Loucy (cell line): Measurements from ENCODE around the gene UBR1.
"Not testable (repeated sequence)": the region's sequence is repeated elsewhere in the genome, so short reads cannot be mapped to it uniquely, and the experiment has no call there.

Source experiments
- H2AFZ ChIP-seq: fragments of 200-600 bp; sonication (generic); 2 replicates; pipeline ENCODE4 v1.6.0; 2016; ENCODE audit warnings: antibody characterized with exemption, mild to moderate bottlenecking, low read length, moderate library complexity
- H3F3A ChIP-seq: fragments of 200-600 bp; 2 replicates; pipeline ENCODE4 v1.6.0; 2016; ENCODE audit warnings: antibody characterized with exemption, low read depth, mild to moderate bottlenecking
- H3K27me3 ChIP-seq: fragments of 200-600 bp; sonication (generic); 2 replicates; pipeline ENCODE4 v1.6.1; 2014; ENCODE audit warnings: low read length, mild to moderate bottlenecking; ENCODE audit not compliant: insufficient read depth, poor library complexity, severe bottlenecking
- H3K36me3 ChIP-seq: fragments of 200-600 bp; sonication (generic); 2 replicates; pipeline ENCODE4 v1.6.1; 2016; ENCODE audit warnings: low read length; ENCODE audit not compliant: insufficient read depth
- H3K4me1 ChIP-seq: fragments of 200-600 bp; sonication (generic); 2 replicates; pipeline ENCODE4 v1.5.1; 2014; ENCODE audit warnings: low read length, mild to moderate bottlenecking; ENCODE audit not compliant: insufficient read depth, poor library complexity, severe bottlenecking
- H3K4me2 ChIP-seq: fragments of 200-600 bp; sonication (generic); 2 replicates; pipeline ENCODE4 v1.6.0; 2014; ENCODE audit warnings: antibody characterized with exemption, low read length, low read depth, mild to moderate bottlenecking; ENCODE audit not compliant: poor library complexity, severe bottlenecking
- H3K4me3 ChIP-seq: fragments of 200-600 bp; sonication (generic); 2 replicates; pipeline ENCODE4 v1.5.1; 2014; ENCODE audit warnings: low read length, mild to moderate bottlenecking, mixed read lengths; ENCODE audit not compliant: poor library complexity, severe bottlenecking
- H3K79me2 ChIP-seq: fragments of 200-600 bp; sonication (generic); 2 replicates; pipeline ENCODE4 v1.6.1; 2014; ENCODE audit warnings: low read length; ENCODE audit not compliant: insufficient read depth
- H3K9ac ChIP-seq: fragments of 200-600 bp; sonication (generic); 2 replicates; pipeline ENCODE4 v1.6.0; 2014; ENCODE audit warnings: mild to moderate bottlenecking, low read depth, low read length, moderate library complexity; ENCODE audit not compliant: poor library complexity, severe bottlenecking
- H3K9me2 ChIP-seq: fragments of 200-600 bp; sonication (generic); replicated peaks from 2 replicates; pipeline ENCODE4 v1.6.1; 2016; ENCODE audit warnings: low read depth, low read length, mixed read lengths
- H3K9me3 ChIP-seq: fragments of 200-600 bp; sonication (generic); 2 replicates; pipeline ENCODE4 v1.6.1; 2014; ENCODE audit warnings: mild to moderate bottlenecking, antibody characterized with exemption, low read length, low read depth; ENCODE audit not compliant: insufficient read depth
- H4K20me1 ChIP-seq: fragments of 200-600 bp; sonication (generic); 2 replicates; pipeline ENCODE4 v1.6.0; 2014; ENCODE audit warnings: antibody characterized with exemption, low read length, mild to moderate bottlenecking; ENCODE audit not compliant: insufficient read depth, poor library complexity, severe bottlenecking
- EZH2phosphoT487 ChIP-seq: fragments of 200-600 bp; IDR thresholded peaks from 2 replicates; pipeline ENCODE4 v1.6.1; 2018; ENCODE audit warnings: antibody characterized with exemption, mild to moderate bottlenecking, moderate library complexity, borderline replicate concordance
- TF ChIP-seq, protein P1 (sequence below): fragments of 200-600 bp; sonication (generic); conservative IDR thresholded peaks from 2 replicates; pipeline ENCODE4 v1.5.1; 2014; ENCODE audit warnings: mild to moderate bottlenecking, antibody characterized with exemption, low read length

UBR1 gene

GRCh38 chr15:43133430-43134156 is 27.8 kb upstream of the UBR1 start, which contains the start of gene TMEM62:
TMEM62 (plus strand) TSS chr15:43133586; CDS start chr15:43133803, 217 bp downstream.
- Histone ChIP-seq H3K4me3 (peak within 1 kb of the TSS; percentile 87), H3F3A (no peaks in the 10 kb centered on the region), H3K36me3 (no peaks in the 10 kb centered on the region), H3K27me3 (no peaks in the 10 kb centered on the region), H3K9me2 (no peaks in the 10 kb centered on the region), H3K9ac (peak within 1 kb of the TSS; percentile 80), H3K9me3 (0 out of 2 replicates have a peak, but pooled peaks cover 5% of the 10 kb centered on the region), H4K20me1 (peaks cover 4% of the 10 kb centered on the region), H3K4me1 (peaks cover 16% of the 10 kb centered on the region), H2AFZ (peak within 1 kb of the TSS; percentile 97), H3K79me2 (peaks cover 18% of the 10 kb centered on the region), H3K4me2 (peak within 1 kb of the TSS; percentile 99)
- no peak for TF ChIP-seq EZH2phosphoT487
- TF ChIP-seq, protein P1, sequence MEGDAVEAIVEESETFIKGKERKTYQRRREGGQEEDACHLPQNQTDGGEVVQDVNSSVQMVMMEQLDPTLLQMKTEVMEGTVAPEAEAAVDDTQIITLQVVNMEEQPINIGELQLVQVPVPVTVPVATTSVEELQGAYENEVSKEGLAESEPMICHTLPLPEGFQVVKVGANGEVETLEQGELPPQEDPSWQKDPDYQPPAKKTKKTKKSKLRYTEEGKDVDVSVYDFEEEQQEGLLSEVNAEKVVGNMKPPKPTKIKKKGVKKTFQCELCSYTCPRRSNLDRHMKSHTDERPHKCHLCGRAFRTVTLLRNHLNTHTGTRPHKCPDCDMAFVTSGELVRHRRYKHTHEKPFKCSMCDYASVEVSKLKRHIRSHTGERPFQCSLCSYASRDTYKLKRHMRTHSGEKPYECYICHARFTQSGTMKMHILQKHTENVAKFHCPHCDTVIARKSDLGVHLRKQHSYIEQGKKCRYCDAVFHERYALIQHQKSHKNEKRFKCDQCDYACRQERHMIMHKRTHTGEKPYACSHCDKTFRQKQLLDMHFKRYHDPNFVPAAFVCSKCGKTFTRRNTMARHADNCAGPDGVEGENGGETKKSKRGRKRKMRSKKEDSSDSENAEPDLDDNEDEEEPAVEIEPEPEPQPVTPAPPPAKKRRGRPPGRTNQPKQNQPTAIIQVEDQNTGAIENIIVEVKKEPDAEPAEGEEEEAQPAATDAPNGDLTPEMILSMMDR: no peak

DNA sequence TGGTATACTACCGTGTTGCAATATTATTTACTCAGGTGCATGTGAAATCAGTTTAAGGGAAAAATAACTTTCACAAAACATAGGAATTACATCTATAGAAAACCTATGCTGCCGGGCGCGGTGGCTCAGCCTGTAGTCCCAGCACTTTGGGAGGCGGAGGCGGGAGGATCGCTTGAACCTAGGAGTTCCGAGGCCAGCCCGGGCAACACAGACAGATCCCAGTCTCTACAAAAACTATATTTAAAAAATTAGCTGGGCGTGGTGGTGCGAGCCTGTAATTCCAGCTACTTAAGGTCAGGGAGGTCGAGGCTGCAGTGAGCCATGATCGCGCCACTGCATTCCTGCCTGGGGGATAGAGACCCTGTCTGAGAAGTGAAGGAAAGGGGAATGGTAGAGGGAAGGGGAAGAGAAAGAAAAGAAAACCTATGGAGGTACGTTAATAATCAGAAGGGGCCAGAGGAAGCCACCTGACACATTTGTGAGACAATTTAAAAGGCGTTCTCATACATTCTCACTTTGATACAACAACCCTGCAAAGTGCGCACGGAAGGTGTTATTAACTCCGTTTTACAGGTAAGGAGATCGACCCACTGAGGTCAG is 27.1 kb upstream of the UBR1 start:
- H3K9me2 ChIP-seq: no peaks in the 10 kb centered on the region

GRCh38 chr15:43128980-43129335 is 23.1 kb upstream of the UBR1 start:
- no peak overlapping the region for H2AFZ ChIP-seq
- no peak overlapping the region for H3K4me2 ChIP-seq
- no peaks in the 10 kb centered on the region for H3K9me2 ChIP-seq
- no peak overlapping the region for H3K4me3 ChIP-seq
- H3K36me3 ChIP-seq: no peaks in the 10 kb centered on the region
- H3K9me3 ChIP-seq: 0 out of 2 replicates have a peak, but pooled peaks cover 5% of the 10 kb centered on the region
- no peak overlapping the region for H3K9ac ChIP-seq
- H3K79me2 ChIP-seq: peaks cover 8% of the 10 kb centered on the region
- peaks cover 5% of the 10 kb centered on the region for H3K4me1 ChIP-seq
- TF ChIP-seq EZH2phosphoT487: no peak
- TF ChIP-seq, protein P1: no peak
- H3K27me3 ChIP-seq: no peaks in the 10 kb centered on the region
- H4K20me1 ChIP-seq: no peaks in the 10 kb centered on the region
- H3F3A ChIP-seq: no peaks in the 10 kb centered on the region

More for the DNA sequence above, 27.1 kb upstream of the UBR1 start:
- Histone ChIP-seq H3K27me3 (no peaks in the 10 kb centered on the region), H4K20me1 (peaks cover 4% of the 10 kb centered on the region), H3K4me2 (peak overlapping the region; percentile 99), H3K4me1 (peaks cover 16% of the 10 kb centered on the region), H3K9me3 (0 out of 2 replicates have a peak, but pooled peaks cover 5% of the 10 kb centered on the region), H3K9ac (peak overlapping the region; percentile 80), H3K79me2 (peaks cover 18% of the 10 kb centered on the region), H3F3A (no peaks in the 10 kb centered on the region), H3K36me3 (no peaks in the 10 kb centered on the region), H2AFZ (peak overlapping the region; percentile 97), H3K4me3 (peak overlapping the region; percentile 87)
- no peak for TF ChIP-seq EZH2phosphoT487
- TF ChIP-seq, protein P1: no peak

DNA sequence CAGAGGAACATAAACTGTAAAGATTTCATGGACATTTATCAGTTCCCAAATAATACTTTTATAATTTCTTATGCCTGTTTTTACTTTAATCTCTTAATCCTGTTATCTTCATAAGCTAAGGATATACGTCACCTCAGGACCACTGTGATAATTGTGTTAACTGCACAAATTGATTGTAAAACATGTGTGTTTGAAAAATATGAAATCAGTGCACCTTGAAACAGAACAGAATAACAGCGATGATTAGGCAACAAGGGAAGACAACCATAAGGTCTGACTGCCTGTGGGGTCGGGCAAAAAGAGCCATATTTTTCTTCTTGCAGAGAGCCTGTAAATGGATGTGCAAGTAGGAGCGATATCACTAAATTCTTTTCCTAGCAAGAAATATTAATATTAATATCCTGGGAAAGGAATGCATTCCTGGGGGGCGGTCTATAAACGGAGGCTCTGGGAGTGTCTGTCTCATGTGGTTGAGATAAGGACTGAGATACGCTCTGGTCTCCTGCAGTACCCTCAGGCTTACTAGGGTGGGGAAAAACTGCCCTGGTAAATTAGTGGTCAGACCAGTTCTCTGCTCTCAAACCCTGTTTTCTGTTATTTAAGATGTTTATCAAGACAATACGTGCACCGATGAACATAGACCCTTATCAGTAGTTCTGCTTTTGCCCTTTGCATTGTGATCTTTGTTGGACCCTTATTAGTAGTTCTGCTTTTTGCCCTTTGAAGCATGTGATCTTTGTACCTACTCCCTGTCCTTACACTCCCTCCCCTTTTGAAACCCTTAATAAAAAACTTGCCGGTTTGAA is 22.5 kb upstream of the UBR1 start:
- H4K20me1 ChIP-seq, H3K79me2 ChIP-seq, H3K36me3 ChIP-seq: not testable (repeated sequence)

More for the DNA sequence above, 22.5 kb upstream of the UBR1 start:
- H3K4me1 ChIP-seq, H3K27me3 ChIP-seq, H3K9me3 ChIP-seq, H2AFZ ChIP-seq, H3K9me2 ChIP-seq, H3K9ac ChIP-seq, H3K4me2 ChIP-seq, H3F3A ChIP-seq, H3K4me3 ChIP-seq: not testable (repeated sequence)
